K562 (cell line): ENCODE data around the gene GBA2. TPM values are rescaled to one million over a fixed set of nuclear protein-coding genes. Genes with fewer than 3 reads are reported as not detected.

Experiments
- CCNT2 ChIP-seq: IDR thresholded peaks from 2 replicates; pipeline ENCODE4 v1.6.1; 2011; ENCODE audit warnings: borderline replicate concordance, low read depth, mild to moderate bottlenecking, moderate library complexity, mixed read lengths, low read length; ENCODE audit not compliant: insufficient read length; ENCODE audit errors: extremely low read depth
- CREB5 ChIP-seq: fragments of 250-450 bp; sonication (Bioruptor Pico); IDR thresholded peaks from 2 replicates; pipeline ENCODE4 v1.5.0; 2020; ENCODE audit warnings: mild to moderate bottlenecking
- FOXK2 ChIP-seq, 2 experiments: fragments of 450-650 bp; IDR thresholded peaks in 1 of 2; conservative IDR thresholded peaks in 1 of 2; 2 replicates each; pipeline ENCODE4 v1.6.1; 2016; ENCODE audit warnings: low read depth in 2 of 2, mild to moderate bottlenecking in 1 of 2
- GATAD2A ChIP-seq: fragments of 450-650 bp; IDR thresholded peaks from 2 replicates; pipeline ENCODE4 v1.6.1; 2017
- HNRNPUL1 ChIP-seq: fragments of 200-400 bp; formaldehyde crosslinking; IDR thresholded peaks from 2 replicates; pipeline ENCODE4 v1.6.1; 2017; ENCODE audit warnings: low read length
- IRF2 ChIP-seq: sonication (generic); formaldehyde crosslinking; IDR thresholded peaks from 2 replicates; pipeline ENCODE4 v1.8.1; 2022; ENCODE audit warnings: mild to moderate bottlenecking, missing genetic modification reagents
- PATZ1 ChIP-seq: fragments of 250-450 bp; sonication (Bioruptor Pico); IDR thresholded peaks from 2 replicates; pipeline ENCODE4 v1.5.0; 2020; ENCODE audit warnings: mild to moderate bottlenecking, borderline replicate concordance
- POU5F1 ChIP-seq: fragments of 150-350 bp; IDR thresholded peaks from 2 replicates; pipeline ENCODE4 v1.6.1; 2014; ENCODE audit warnings: borderline replicate concordance, low read length, low read depth, mild to moderate bottlenecking; ENCODE audit not compliant: partially characterized antibody
- RNF2 ChIP-seq: sonication (generic); IDR thresholded peaks from 2 replicates; pipeline ENCODE4 v1.6.1; 2016
- SMAD1 ChIP-seq: fragments of 150-350 bp; IDR thresholded peaks from 2 replicates; pipeline ENCODE4 v1.6.1; 2014; ENCODE audit warnings: low read length, low read depth; ENCODE audit not compliant: partially characterized antibody
- TEAD4 ChIP-seq, 2 experiments: sonication (generic) in 1 of 2; formaldehyde crosslinking in 1 of 2; IDR thresholded peaks; 2 replicates each; pipeline versions ENCODE4 v1.6.1 to v1.8.0; 2012 to 2022; ENCODE audit warnings: borderline replicate concordance in 1 of 2, inconsistent platforms in 1 of 2, low read length in 1 of 2, mild to moderate bottlenecking in 1 of 2, missing genetic modification reagents in 1 of 2
- UBTF ChIP-seq, 2 experiments: IDR thresholded peaks; 2 replicates each; pipeline ENCODE4 v1.6.1; 2012; ENCODE audit warnings: improper control_type of control experiment in 2 of 2, low read depth in 2 of 2, low read length in 2 of 2, borderline replicate concordance in 1 of 2
- ZBTB7A ChIP-seq: IDR thresholded peaks from 2 replicates; pipeline ENCODE4 v1.6.1; 2011; ENCODE audit warnings: low read depth, mild to moderate bottlenecking, low read length, moderate library complexity, borderline replicate concordance; ENCODE audit not compliant: control insufficient read depth
- ZNF699 ChIP-seq: fragments of 250-450 bp; sonication (Bioruptor Pico); IDR thresholded peaks from 2 replicates; pipeline ENCODE4 v1.8.0; 2021; ENCODE audit warnings: mild to moderate bottlenecking, moderate library complexity; ENCODE audit not compliant: insufficient replicate concordance
- polyA plus RNA-seq, 8 experiments: library from polyadenylated mRNA; depleted of rRNA in 4 of 8; stranded (reverse) in 5 of 8; unstranded in 3 of 8; fragments of >200 nt; fragmentation: Nextera tagmentation in 2 of 8; fragmentation: Illumina TruSeq in 1 of 8; extraction: Ambion mirVana in 2 of 8; extraction: Trizol in 1 of 8; gene quantifications; 2 replicates each; pipeline versions ENCODE4 v1.2.1 to v1.2.3, GENCODE V29; 2011 to 2014; ENCODE audit warnings: inconsistent platforms in 1 of 8, missing spikeins in 1 of 8
- total RNA-seq, 7 experiments: library from RNA; depleted of rRNA in 6 of 7; stranded (reverse); fragments of >200 nt in 6 of 7; fragmentation: Illumina TruSeq in 2 of 7; extraction: Trizol in 2 of 7; gene quantifications; 2 replicates each; pipeline versions ENCODE4 v1.2.1 to v1.2.3, GENCODE V29; 2011 to 2021; ENCODE audit warnings: low replicate concordance in 1 of 7
- TF ChIP-seq, protein P1 (sequence below): fragments of 450-650 bp; IDR thresholded peaks from 2 replicates; pipeline ENCODE4 v1.6.1; 2016; ENCODE audit warnings: low read depth, mild to moderate bottlenecking, moderate library complexity

Gene GBA2
- total and polyA plus RNA-seq, 9 of the 15 experiments (the other 6 are each of a cell fraction or from before 2014, with no cell fraction given): 14.1 to 60.4 (median 32.1) TPM

GRCh38 chr9:35756275-35757225 is 7.5 kb upstream of the GBA2 start (continued):
- TF ChIP-seq HNRNPUL1: no peak
- TF ChIP-seq CCNT2: no peak
- TF ChIP-seq, protein P1, sequence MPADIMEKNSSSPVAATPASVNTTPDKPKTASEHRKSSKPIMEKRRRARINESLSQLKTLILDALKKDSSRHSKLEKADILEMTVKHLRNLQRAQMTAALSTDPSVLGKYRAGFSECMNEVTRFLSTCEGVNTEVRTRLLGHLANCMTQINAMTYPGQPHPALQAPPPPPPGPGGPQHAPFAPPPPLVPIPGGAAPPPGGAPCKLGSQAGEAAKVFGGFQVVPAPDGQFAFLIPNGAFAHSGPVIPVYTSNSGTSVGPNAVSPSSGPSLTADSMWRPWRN: no peak
- TF ChIP-seq ZBTB7A: peak; percentile 59
- no peak for TF ChIP-seq RNF2
- no peak for TF ChIP-seq POU5F1
- TF ChIP-seq CREB5 (CRISPR knock-in tag): no peak
- TF ChIP-seq FOXK2 (conservative IDR thresholded peaks at IDR 0.05 in 1 of 2, IDR thresholded peaks at IDR 0.05 in 1 of 2; ENCODE audit: low read depth in 2 of 2): 0 out of 4 replicates have a peak, but pooled peaks of 1 of the 2 experiments have one; percentile 12
- TF ChIP-seq GATAD2A: no peak
- no peak for TF ChIP-seq PATZ1
- no peak for TF ChIP-seq ZNF699 (CRISPR knock-in tag)
- no peak for TF ChIP-seq SMAD1
- TF ChIP-seq TEAD4 (IDR thresholded peaks at IDR 0.05; ENCODE audit: low read length): no peak
- no peak for TF ChIP-seq TEAD4 (CRISPR knock-in tag; IDR thresholded peaks at IDR 0.05; ENCODE audit: borderline replicate concordance)
- no peak for TF ChIP-seq IRF2 (CRISPR knock-in tag)
- no peak for TF ChIP-seq UBTF (IDR thresholded peaks at IDR 0.05; ENCODE audit: borderline replicate concordance in 1 of 2, low read depth in 2 of 2, low read length in 2 of 2)
